Measurements from ENCODE around the gene FARP1.

DNA sequence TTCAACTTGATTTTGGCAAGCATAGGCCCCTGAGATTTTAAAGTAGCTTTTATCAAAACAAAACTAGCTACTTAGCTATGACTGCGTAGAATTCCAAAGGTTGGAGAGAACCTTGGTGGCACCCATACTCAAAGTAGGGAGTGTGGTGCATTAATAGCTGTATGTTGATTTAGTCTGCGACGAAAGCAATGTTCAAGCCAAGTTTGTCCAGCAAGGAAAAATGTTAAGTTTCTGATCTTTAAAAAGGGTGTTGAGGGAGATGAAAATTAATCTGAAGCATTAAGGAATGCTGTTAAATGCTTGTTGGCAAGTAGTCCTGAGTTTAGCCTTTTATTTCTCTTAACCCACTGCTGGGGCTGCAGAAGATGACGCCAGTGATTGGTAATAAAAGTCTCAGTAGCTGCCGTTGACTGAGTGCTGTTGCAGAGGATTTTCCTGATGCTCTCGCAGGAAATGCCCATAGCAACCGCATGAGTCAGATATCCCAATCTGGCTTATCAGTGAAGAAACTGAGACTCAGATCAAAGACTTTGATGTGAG is 110.1 kb downstream of the FARP1 start:
- no peak for TF ChIP-seq EZH2 (IDR thresholded peaks at IDR 0.05)
- TF ChIP-seq POLR2AphosphoS5 (IDR thresholded peaks at IDR 0.05; ENCODE audit: borderline replicate concordance, low read depth, low read length): no peak

All from SK-N-MC (cell line).